Measurements from ENCODE around the gene TOX3.

Gene TOX3

GRCh38 chr16:52489894-52490293 lies 57.0 kb downstream of the TOX3 start:
- DNase-seq = no peak

- no peak for DNase-seq
These were observed 58.1 kb downstream of the TOX3 start for GRCh38 chr16:52488837-52489289.

- DNase-seq = no peak
These were observed 59.0 kb downstream of the TOX3 start for GRCh38 chr16:52487849-52488457.

GRCh38 chr16:52480237-52480636 lies 66.7 kb downstream of the TOX3 start:
- no peak for DNase-seq

GRCh38 chr16:52476111-52476510 lies 70.8 kb downstream of the TOX3 start:
- no peak for DNase-seq

GRCh38 chr16:52474679-52475078 lies 72.3 kb downstream of the TOX3 start:
- DNase-seq = no peak

GRCh38 chr16:52473096-52473495 lies 73.8 kb downstream of the TOX3 start:
- no peak for DNase-seq

GRCh38 chr16:52471650-52472370 lies 75.1 kb downstream of the TOX3 start:
- no peak for DNase-seq

GRCh38 chr16:52470585-52470984 lies 76.4 kb downstream of the TOX3 start:
- no peak for DNase-seq

GRCh38 chr16:52469775-52470174 lies 77.2 kb downstream of the TOX3 start:
- DNase-seq = no peak

- DNase-seq = no peak
These were observed 77.9 kb downstream of the TOX3 start for GRCh38 chr16:52469091-52469490.

- DNase-seq = no peak
These were observed 79.2 kb downstream of the TOX3 start for GRCh38 chr16:52467753-52468152.

- DNase-seq = no peak
These were observed 79.9 kb downstream of the TOX3 start for GRCh38 chr16:52466994-52467393.

GRCh38 chr16:52465711-52466267 lies 81.2 kb downstream of the TOX3 start:
- no peak for DNase-seq

- DNase-seq = no peak
These were observed 83.0 kb downstream of the TOX3 start for GRCh38 chr16:52463904-52464303.

- DNase-seq = no peak
These were observed 84.1 kb downstream of the TOX3 start for GRCh38 chr16:52462816-52463215.

GRCh38 chr16:52460639-52461178 lies 86.2 kb downstream of the TOX3 start:
- DNase-seq = no peak

- no peak for DNase-seq
These were observed 90.6 kb downstream of the TOX3 start for GRCh38 chr16:52456368-52456767.

- no peak for DNase-seq
These were observed 91.2 kb downstream of the TOX3 start for GRCh38 chr16:52455549-52456277.

- DNase-seq = no peak
These were observed 93.3 kb downstream of the TOX3 start for GRCh38 chr16:52453644-52454043.

GRCh38 chr16:52451971-52452421 lies 94.9 kb downstream of the TOX3 start:
- no peak for DNase-seq

GRCh38 chr16:52450916-52451315 lies 96.0 kb downstream of the TOX3 start:
- DNase-seq = no peak

GRCh38 chr16:52450241-52450640 lies 96.7 kb downstream of the TOX3 start:
- no peak for DNase-seq

Data from GF-D8 (cell line).